Superior temporal gyrus (tissue), 1 donor: ENCODE data around the gene HSPH1.
"Not testable (repeated sequence)": the region's sequence is repeated elsewhere in the genome, so short reads cannot be mapped to it uniquely, and the experiment has no call there.

Experiments used
- DNase-seq: peaks from one replicate; pipeline ENCODE4 v3.0.0-alpha.2; 2016; ENCODE audit errors: extremely low spot score

Gene HSPH1

GRCh38 chr13:31131470-31131961 lies 30.2 kb downstream of the HSPH1 start:
- no peak for DNase-seq

- no peak for DNase-seq
Observed at GRCh38 chr13:31129419-31129818, 32.3 kb downstream of the HSPH1 start.

GRCh38 chr13:31124204-31124603 lies 37.5 kb downstream of the HSPH1 start:
- DNase-seq = no peak

- no peak for DNase-seq
Observed at GRCh38 chr13:31122544-31123260, 39.0 kb downstream of the HSPH1 start.

- no peak for DNase-seq
Observed at GRCh38 chr13:31122143-31122542, 39.6 kb downstream of the HSPH1 start.

GRCh38 chr13:31121379-31122140 lies 40.1 kb downstream of the HSPH1 start:
- no peak for DNase-seq

GRCh38 chr13:31119966-31120700 lies 41.6 kb downstream of the HSPH1 start:
- no peak for DNase-seq

- DNase-seq = no peak
Observed at GRCh38 chr13:31119526-31119925, 42.2 kb downstream of the HSPH1 start.

- DNase-seq = no peak
Observed at GRCh38 chr13:31116224-31116623, 45.5 kb downstream of the HSPH1 start.

GRCh38 chr13:31115616-31116015 lies 46.1 kb downstream of the HSPH1 start:
- no peak for DNase-seq

GRCh38 chr13:31114641-31115040 lies 47.1 kb downstream of the HSPH1 start:
- DNase-seq = no peak

GRCh38 chr13:31111136-31111535 lies 50.6 kb downstream of the HSPH1 start:
- DNase-seq = no peak

GRCh38 chr13:31110617-31111016 lies 51.1 kb downstream of the HSPH1 start:
- no peak for DNase-seq

- no peak for DNase-seq
Observed at GRCh38 chr13:31110169-31110568, 51.5 kb downstream of the HSPH1 start.

GRCh38 chr13:31107109-31107508 lies 54.6 kb downstream of the HSPH1 start:
- no peak for DNase-seq

- no peak for DNase-seq
Observed at GRCh38 chr13:31105856-31106255, 55.8 kb downstream of the HSPH1 start.

GRCh38 chr13:31105020-31105795 lies 56.5 kb downstream of the HSPH1 start:
- DNase-seq = no peak

GRCh38 chr13:31102905-31103304 lies 58.8 kb downstream of the HSPH1 start:
- DNase-seq = no peak

GRCh38 chr13:31101472-31102170 lies 60.1 kb downstream of the HSPH1 start:
- no peak for DNase-seq

- DNase-seq = no peak
Observed at GRCh38 chr13:31100721-31101120, 61.0 kb downstream of the HSPH1 start.

- DNase-seq = not testable (repeated sequence)
Observed at GRCh38 chr13:31097911-31098434, 63.7 kb downstream of the HSPH1 start.
